ENCODE measurements around the gene BMX.

Gene BMX

GRCh38 chrX:15509845-15510244, 9.2 kb downstream of the BMX start:
- no peak for DNase-seq

GRCh38 chrX:15511563-15511962, 11.0 kb downstream of the BMX start:
- DNase-seq: no peak

- DNase-seq: no peak
These were observed 11.9 kb downstream of the BMX start for GRCh38 chrX:15512401-15512965.

GRCh38 chrX:15514279-15514678, 13.7 kb downstream of the BMX start:
- DNase-seq: no peak

GRCh38 chrX:15515931-15516330, 15.3 kb downstream of the BMX start:
- DNase-seq: no peak

GRCh38 chrX:15522464-15522863, 21.9 kb downstream of the BMX start:
- DNase-seq: no peak

GRCh38 chrX:15523088-15523487, 22.5 kb downstream of the BMX start:
- DNase-seq: no peak

GRCh38 chrX:15524417-15524816, 23.8 kb downstream of the BMX start:
- no peak for DNase-seq

GRCh38 chrX:15525664-15526416, 25.2 kb downstream of the BMX start:
- DNase-seq: no peak

- DNase-seq: no peak
These were observed 28.6 kb downstream of the BMX start for GRCh38 chrX:15529165-15529564.

GRCh38 chrX:15530318-15530717, 29.7 kb downstream of the BMX start:
- no peak for DNase-seq

- no peak for DNase-seq
These were observed 46.1 kb downstream of the BMX start for GRCh38 chrX:15546745-15547144.

- no peak for DNase-seq
These were observed 46.7 kb downstream of the BMX start for GRCh38 chrX:15547356-15547755.

- no peak for DNase-seq
These were observed 48.8 kb downstream of the BMX start for GRCh38 chrX:15549189-15550012.

GRCh38 chrX:15559227-15559626, 58.6 kb downstream of the BMX start:
- DNase-seq: no peak

GRCh38 chrX:15560924-15561323, 60.3 kb downstream of the BMX start:
- no peak for DNase-seq

GRCh38 chrX:15563056-15563455, 62.4 kb downstream of the BMX start:
- DNase-seq: no peak

GRCh38 chrX:15564981-15565579, 64.5 kb downstream of the BMX start:
- DNase-seq: peak; percentile 29

GRCh38 chrX:15566244-15566643, 65.6 kb downstream of the BMX start:
- DNase-seq: no peak

GRCh38 chrX:15567267-15567666, 66.7 kb downstream of the BMX start:
- DNase-seq: no peak

GRCh38 chrX:15567886-15568616, 67.4 kb downstream of the BMX start:
- DNase-seq: no peak

GRCh38 chrX:15570145-15570544, 69.5 kb downstream of the BMX start:
- DNase-seq: no peak

- no peak for DNase-seq
These were observed 73.4 kb downstream of the BMX start for GRCh38 chrX:15574017-15574416.
